ENCODE measurements around the gene MGARP. TPM values are rescaled to one million over a fixed set of nuclear protein-coding genes. Genes with fewer than 3 reads are reported as not detected.

The MGARP gene
- total RNA-seq, 1 experiment from 2014 or later, result 2.3 TPM

GRCh38 chr4:139278912-139279759 lies 889 bp downstream of the MGARP start:
- ChIA-PET POLR2A (no interaction called here), CTCF (no interaction called here)
- H3K27ac ChIP-seq (ENCODE audit: low read length), result no peak overlapping the region
- H3K4me3 ChIP-seq (ENCODE audit: low read depth in 2 of 2, low read length in 2 of 2), result peak overlapping the region; percentile 45 to 51
- H3K9me3 ChIP-seq (ENCODE audit: control insufficient read depth, insufficient read depth, low read depth, low read length), result no peaks in the 10 kb centered on the region
- TF ChIP-seq CTCF (IDR thresholded peaks at IDR 0.05) (no peak), SIN3A (IDR thresholded peaks at IDR 0.05; ENCODE audit: borderline replicate concordance, insufficient read depth, low read depth, low read length) (no peak), REST (IDR thresholded peaks at IDR 0.05; ENCODE audit: insufficient read depth in 1 of 2, low read depth in 2 of 2, low read length in 1 of 2) (no peak), TCF7L2 (IDR thresholded peaks at IDR 0.05; ENCODE audit: low read depth, low read length) (no peak)
- intact Hi-C loops (cut with micrococcal nuclease; ENCODE audit: unreplicated experiment) (loop anchor here (10.0 kb wide), 1 partner anchor 54 kb away; no protein-coding TSS in a partner anchor), in situ Hi-C loops (cut with HindIII; ENCODE audit: low pct_unique_long_range_greater_than_20kb, low sequenced_read_pairs) (no loop called here)
- 0 out of 2 replicates have a peak, but pooled peaks cover 2% of the 10 kb centered on the region for H3K4me1 ChIP-seq (ENCODE audit: control insufficient read depth, insufficient read depth, low read length)
- H3K27me3 ChIP-seq (ENCODE audit: control insufficient read depth, insufficient read depth, low read length), result no peaks in the 10 kb centered on the region
- no TSS peak for BruUV-seq (replicated peaks)
- ATAC-seq, result no peak
- no peaks in the 10 kb centered on the region for H3K36me3 ChIP-seq (ENCODE audit: control insufficient read depth, insufficient read depth, low read length)
- DNase-seq (ENCODE audit: low read depth, low spot score), result no peak

GRCh38 chr4:139278485-139278884 lies 1.5 kb downstream of the MGARP start:
- Histone ChIP-seq H3K4me1 (ENCODE audit: control insufficient read depth, insufficient read depth, low read length) (0 out of 2 replicates have a peak, but pooled peaks cover 2% of the 10 kb centered on the region), H3K27ac (ENCODE audit: low read length) (no peak overlapping the region), H3K9me3 (ENCODE audit: control insufficient read depth, insufficient read depth, low read depth, low read length) (no peaks in the 10 kb centered on the region), H3K4me3 (ENCODE audit: low read depth in 2 of 2, low read length in 2 of 2) (no peak overlapping the region), H3K27me3 (ENCODE audit: control insufficient read depth, insufficient read depth, low read length) (no peaks in the 10 kb centered on the region), H3K36me3 (ENCODE audit: control insufficient read depth, insufficient read depth, low read length) (no peaks in the 10 kb centered on the region)
- intact Hi-C loops (cut with micrococcal nuclease; ENCODE audit: unreplicated experiment) (loop anchor here (10.0 kb wide), 1 partner anchor 54 kb away; no protein-coding TSS in a partner anchor), in situ Hi-C loops (cut with HindIII; ENCODE audit: low pct_unique_long_range_greater_than_20kb, low sequenced_read_pairs) (no loop called here)
- DNase-seq (ENCODE audit: low read depth, low spot score), result no peak
- CTCF ChIA-PET, result no interaction called here
- TF ChIP-seq POLR2AphosphoS5 (IDR thresholded peaks at IDR 0.05; ENCODE audit: low read depth, low read length) (no peak), REST (IDR thresholded peaks at IDR 0.05; ENCODE audit: insufficient read depth in 1 of 2, low read depth in 2 of 2, low read length in 1 of 2) (no peak), CTCF (IDR thresholded peaks at IDR 0.05) (no peak), TCF7L2 (IDR thresholded peaks at IDR 0.05; ENCODE audit: low read depth, low read length) (no peak), SIN3A (IDR thresholded peaks at IDR 0.05; ENCODE audit: borderline replicate concordance, insufficient read depth, low read depth, low read length) (no peak)
- POLR2A ChIA-PET, result no interaction called here
- no peak for ATAC-seq
- no TSS peak for BruUV-seq (replicated peaks)
